ENCODE measurements around the gene YAE1. TPM values are rescaled to one million over a fixed set of nuclear protein-coding genes. Genes with fewer than 3 reads are reported as not detected.
A peak's percentile ranks its signal among the peaks of the same experiment; 100 is the strongest.

Gene YAE1
- total and polyA plus RNA-seq, 2 of the 13 experiments (the other 11 are each of a cell fraction or from before 2014, with no cell fraction given): 18.7 to 28.3 TPM

GRCh38 chr7:39566023-39566921 lies at the start of gene YAE1 (continued):
- TF ChIP-seq ZFP82 (CRISPR knock-in tag; IDR thresholded peaks at IDR 0.05; ENCODE audit: borderline replicate concordance): no peak; the same call in 1 of the 2 replicates
- TF ChIP-seq HDAC2 (CRISPR knock-in tag; IDR thresholded peaks at IDR 0.05): peak; percentile 66
- TF ChIP-seq DDIT3 (CRISPR knock-in tag; IDR thresholded peaks at IDR 0.05): no peak
- TF ChIP-seq DZIP1 (CRISPR knock-in tag; IDR thresholded peaks at IDR 0.05): peak; percentile 71; the same call in 1 of the 2 replicates
- TF ChIP-seq HNF4G (IDR thresholded peaks at IDR 0.05; ENCODE audit: borderline replicate concordance, low read depth, low read length): no peak
- TF ChIP-seq HNF4G (CRISPR knock-in tag; IDR thresholded peaks at IDR 0.05; ENCODE audit: borderline replicate concordance, low read depth): no peak
- no peak for TF ChIP-seq ZNF121 (CRISPR knock-in tag; IDR thresholded peaks at IDR 0.05)
- no peak for TF ChIP-seq SCMH1 (CRISPR knock-in tag; IDR thresholded peaks at IDR 0.05; ENCODE audit: borderline replicate concordance)
- peak; percentile 83 for TF ChIP-seq GMEB1 (CRISPR knock-in tag; IDR thresholded peaks at IDR 0.05; ENCODE audit: borderline replicate concordance)
- TF ChIP-seq CEBPG (CRISPR knock-in tag; IDR thresholded peaks at IDR 0.05): peak; percentile 27; the same call in 1 of the 2 replicates
- peak; percentile 92 for TF ChIP-seq ZNF574 (CRISPR knock-in tag; IDR thresholded peaks at IDR 0.05)
- TF ChIP-seq MED1 (CRISPR knock-in tag; IDR thresholded peaks at IDR 0.05): peak; percentile 73
- TF ChIP-seq MLXIP (CRISPR knock-in tag; IDR thresholded peaks at IDR 0.05; ENCODE audit: borderline replicate concordance): no peak
- TF ChIP-seq ZNF770 (CRISPR knock-in tag; IDR thresholded peaks at IDR 0.05): peak; percentile 70
- no peak for TF ChIP-seq SMARCE1 (IDR thresholded peaks at IDR 0.05; ENCODE audit: borderline replicate concordance)

Measured in HepG2 (cell line).